H1 (cell line): ENCODE measurements around the gene NBDY. TPM values are rescaled to one million over a fixed set of nuclear protein-coding genes. Genes with fewer than 3 reads are reported as not detected.

ENCODE experiments used
- CTCF ChIA-PET: fragments of 300-600 bp; sonication (Branson Sonifier 250); formaldehyde crosslinking; loops from one replicate; lab custom pipeline; 2021; ENCODE audit not compliant: partially characterized antibody; lab: Charles Lee
- POLR2A ChIA-PET: fragments of 300-600 bp; sonication (Branson Sonifier 250); formaldehyde crosslinking; loops from one replicate; lab custom pipeline; 2021; ENCODE audit warnings: inconsistent platforms; ENCODE audit not compliant: partially characterized antibody; lab: Charles Lee
- DNase-seq, 2 experiments: peaks; one replicate each; pipeline versions ENCODE4 v3.0.0 to v3.0.0-alpha.2; 2010 to 2022; ENCODE audit warnings: low spot score in 2 of 2, low read depth in 1 of 2, mixed read lengths in 1 of 2
- FAIRE-seq: peaks from 2 replicates; lab custom pipeline; 2011; peaks lifted over from hg19 to GRCh38; lab: Jason Lieb, UNC
- H2AFZ ChIP-seq: 2 replicates; pipeline ENCODE4 v1.8.1; 2012; ENCODE audit warnings: low read length, inconsistent platforms
- H2AK5ac ChIP-seq: 2 replicates; pipeline ENCODE4 v1.6.1; 2013; ENCODE audit warnings: low read depth, low read length
- H2BK120ac ChIP-seq: replicated peaks from 2 replicates; pipeline ENCODE3; 2013; ENCODE audit warnings: low read depth, low read length, inconsistent platforms
- H2BK12ac ChIP-seq: 2 replicates; pipeline ENCODE4 v1.6.1; 2013; ENCODE audit warnings: low read depth, low read length
- H2BK15ac ChIP-seq: 2 replicates; pipeline ENCODE4 v1.6.1; 2013; ENCODE audit warnings: low read length
- H2BK20ac ChIP-seq: 2 replicates; pipeline ENCODE4 v1.6.1; 2013; ENCODE audit warnings: low read length
- H2BK5ac ChIP-seq: 2 replicates; pipeline ENCODE4 v1.6.1; 2013; ENCODE audit warnings: low read depth, low read length
- H3K14ac ChIP-seq: 2 replicates; pipeline ENCODE4 v1.6.1; 2013; ENCODE audit warnings: inconsistent platforms; ENCODE audit not compliant: insufficient read length
- H3K18ac ChIP-seq: 2 replicates; pipeline ENCODE4 v1.6.1; 2013; ENCODE audit warnings: low read length; ENCODE audit errors: extremely low read depth
- H3K23ac ChIP-seq: 2 replicates; pipeline ENCODE4 v1.6.1; 2013; ENCODE audit warnings: inconsistent platforms; ENCODE audit not compliant: insufficient read length
- H3K23me2 ChIP-seq: 2 replicates; pipeline ENCODE4 v1.6.1; 2013; ENCODE audit warnings: low read depth, low read length
- H3K27ac ChIP-seq: 2 replicates; pipeline ENCODE4 v1.6.1; 2011; ENCODE audit warnings: low read depth, low read length, inconsistent platforms
- H3K27me3 ChIP-seq, 4 experiments: replicated peaks in 1 of 4; 1 replicate in 1 of 4; 2 replicates in 3 of 4; pipeline versions ENCODE4 v1.6.1 to v1.8.1; 2011 to 2013; ENCODE audit warnings: low read length in 3 of 4, mild to moderate bottlenecking in 3 of 4, inconsistent platforms in 2 of 4, mixed read lengths in 2 of 4, moderate library complexity in 1 of 4; ENCODE audit not compliant: control insufficient read depth in 3 of 4, insufficient read depth in 3 of 4; ENCODE audit errors: extremely low read depth in 1 of 4
- H3K36me3 ChIP-seq, 4 experiments: 2 replicates each; pipeline versions ENCODE4 v1.6.1 to v1.8.1; 2011 to 2013; ENCODE audit warnings: mild to moderate bottlenecking in 4 of 4, low read length in 3 of 4, moderate library complexity in 2 of 4, control low read depth in 1 of 4, inconsistent platforms in 1 of 4; ENCODE audit not compliant: insufficient read depth in 4 of 4, control insufficient read depth in 2 of 4
- H3K4ac ChIP-seq: replicated peaks from 2 replicates; pipeline ENCODE3; 2013; ENCODE audit warnings: low read length, low read depth, mixed read lengths, inconsistent platforms; ENCODE audit not compliant: insufficient read length
- H3K4me1 ChIP-seq, 4 experiments: replicated peaks in 1 of 4; 1 replicate in 1 of 4; 2 replicates in 3 of 4; pipeline versions ENCODE4 v1.6.1 to v1.8.1; 2011 to 2013; ENCODE audit warnings: low read length in 3 of 4, inconsistent platforms in 2 of 4, mixed read lengths in 1 of 4; ENCODE audit not compliant: insufficient read depth in 4 of 4, control insufficient read depth in 3 of 4
- H3K4me2 ChIP-seq, 2 experiments: 2 replicates each; pipeline versions ENCODE4 v1.6.1 to v1.8.1; 2011 to 2013; ENCODE audit warnings: low read depth in 2 of 2, low read length in 2 of 2, control low read depth in 1 of 2, inconsistent platforms in 1 of 2, mild to moderate bottlenecking in 1 of 2; ENCODE audit not compliant: insufficient read depth in 1 of 2
- H3K4me3 ChIP-seq, 4 experiments: fragments of 200-600, 300-600 bp in 1 of 4; sonication (generic), shearing (Covaris generic), sonication (Bioruptor Twin) in 1 of 4; 2 replicates each; pipeline versions ENCODE4 v1.5.1 to v1.8.1; 2011 to 2016; ENCODE audit warnings: low read length in 4 of 4, low read depth in 3 of 4, control low read depth in 2 of 4, inconsistent platforms in 2 of 4, mild to moderate bottlenecking in 2 of 4, mixed read lengths in 1 of 4, moderate library complexity in 1 of 4; ENCODE audit not compliant: insufficient read depth in 2 of 4; ENCODE audit errors: extremely low read depth in 1 of 4
- H3K56ac ChIP-seq: replicated peaks from 2 replicates; pipeline ENCODE3; 2013; ENCODE audit warnings: low read depth, mild to moderate bottlenecking, mixed read lengths, low read length, inconsistent platforms; ENCODE audit not compliant: insufficient read length
- H3K79me1 ChIP-seq: 2 replicates; pipeline ENCODE4 v1.6.1; 2013; ENCODE audit warnings: low read depth, low read length, control low read depth
- H3K79me2 ChIP-seq, 2 experiments: 2 replicates each; pipeline versions ENCODE4 v1.6.1 to v1.8.1; 2012 to 2013; ENCODE audit warnings: low read length in 2 of 2, mild to moderate bottlenecking in 2 of 2, inconsistent platforms in 1 of 2; ENCODE audit not compliant: insufficient read depth in 2 of 2, control insufficient read depth in 1 of 2
- H3K9ac ChIP-seq, 4 experiments: replicated peaks in 1 of 4; 1 replicate in 1 of 4; 2 replicates in 3 of 4; pipeline versions ENCODE4 v1.6.1 to v1.8.1; 2011 to 2013; ENCODE audit warnings: low read depth in 3 of 4, low read length in 3 of 4, control low read depth in 2 of 4, mild to moderate bottlenecking in 2 of 4, moderate library complexity in 2 of 4, inconsistent platforms in 1 of 4; ENCODE audit errors: extremely low read depth in 1 of 4
- H3K9me3 ChIP-seq, 2 experiments: 2 replicates each; pipeline versions ENCODE4 v1.6.1 to v1.8.1; 2012 to 2013; ENCODE audit warnings: mild to moderate bottlenecking in 2 of 2, moderate library complexity in 2 of 2, control low read depth in 1 of 2, inconsistent platforms in 1 of 2, low read depth in 1 of 2, low read length in 1 of 2, mixed read lengths in 1 of 2; ENCODE audit not compliant: insufficient read depth in 2 of 2
- H4K20me1 ChIP-seq, 2 experiments: replicated peaks in 1 of 2; 2 replicates each; pipeline versions ENCODE3 to v1.8.1; 2011 to 2013; ENCODE audit warnings: inconsistent platforms in 2 of 2, low read length in 2 of 2, mild to moderate bottlenecking in 1 of 2; ENCODE audit not compliant: insufficient read depth in 2 of 2, control insufficient read depth in 1 of 2
- H4K5ac ChIP-seq: 2 replicates; pipeline ENCODE4 v1.6.1; 2013; ENCODE audit warnings: low read length, low read depth, mixed read lengths, inconsistent platforms; ENCODE audit not compliant: insufficient read length
- H4K8ac ChIP-seq: 2 replicates; pipeline ENCODE4 v1.8.0; 2013; ENCODE audit warnings: mild to moderate bottlenecking, moderate library complexity, low read length, inconsistent platforms; ENCODE audit not compliant: insufficient read depth; ENCODE audit errors: extremely low read depth
- H4K91ac ChIP-seq: replicated peaks from 2 replicates; pipeline ENCODE3; 2013; ENCODE audit warnings: low read length, mixed read lengths, inconsistent platforms; ENCODE audit not compliant: insufficient read length
- ATF3 ChIP-seq: IDR thresholded peaks from 2 replicates; pipeline ENCODE4 v1.6.1; 2011; ENCODE audit warnings: low read depth, mild to moderate bottlenecking, low read length; ENCODE audit not compliant: insufficient read depth
- CBX5 ChIP-seq: fragments of 300-800, 300-1000 bp; sonication (generic); IDR thresholded peaks from 2 replicates; pipeline ENCODE4 v1.7.1; 2016; ENCODE audit warnings: antibody characterized with exemption, low read length, low read depth
- POLR2A ChIP-seq, 2 experiments: IDR thresholded peaks; 1 replicate in 1 of 2; 2 replicates in 1 of 2; pipeline ENCODE4 v1.6.1; 2011; ENCODE audit warnings: low read depth in 2 of 2, low read length in 2 of 2, mild to moderate bottlenecking in 2 of 2; ENCODE audit errors: control extremely low read depth in 1 of 2
- WGBS, 2 experiments: shearing (Covaris generic) in 1 of 2; methylation state at CpG; one replicate each; pipeline versions ENCODE4 v1.1.6 to v1.1.7; 2013 to 2015; ENCODE audit warnings: low lambda C conversion rate in 2 of 2, mixed read lengths in 2 of 2, inconsistent platforms in 1 of 2, low coverage in 1 of 2, missing lambda C conversion rate in 1 of 2; ENCODE audit not compliant: insufficient replicate concordance in 2 of 2, insufficient coverage in 1 of 2, insufficient read length in 1 of 2; ENCODE audit errors: extremely low coverage in 1 of 2, missing lambda C conversion rate in 1 of 2; 5-methylcytosine and 5-hydroxymethylcytosine counted together
- polyA plus RNA-seq, 7 experiments: library from polyadenylated mRNA; depleted of rRNA in 3 of 7; stranded (reverse) in 5 of 7; unstranded in 2 of 7; fragments of >200 nt in 5 of 7; fragments of 200-250 nt in 2 of 7; gene quantifications; 1 replicate in 5 of 7; 2 replicates in 1 of 7; 4 replicates in 1 of 7; pipeline versions ENCODE4 v1.2.1 to v1.2.3, GENCODE V29; 2011 to 2013; ENCODE audit warnings: missing spikeins in 2 of 7, mixed read lengths in 2 of 7
- total RNA-seq: library from RNA; stranded (reverse); fragmentation: NEBNext Ultra II Directional; extraction: Animal tissue kit (Norgen Biotek cat#: 25700); gene quantifications from 2 replicates; pipeline ENCODE4 v1.2.1, GENCODE V29; 2021
- TF ChIP-seq, protein P1 (sequence below): IDR thresholded peaks from 2 replicates; pipeline ENCODE4 v1.6.1; 2012; ENCODE audit warnings: inconsistent platforms

NBDY gene
- total and polyA plus RNA-seq, 2 of the 8 experiments (the other 6 are each of a cell fraction or from before 2014, with no cell fraction given): 42.3 to 57.8 TPM

DNA sequence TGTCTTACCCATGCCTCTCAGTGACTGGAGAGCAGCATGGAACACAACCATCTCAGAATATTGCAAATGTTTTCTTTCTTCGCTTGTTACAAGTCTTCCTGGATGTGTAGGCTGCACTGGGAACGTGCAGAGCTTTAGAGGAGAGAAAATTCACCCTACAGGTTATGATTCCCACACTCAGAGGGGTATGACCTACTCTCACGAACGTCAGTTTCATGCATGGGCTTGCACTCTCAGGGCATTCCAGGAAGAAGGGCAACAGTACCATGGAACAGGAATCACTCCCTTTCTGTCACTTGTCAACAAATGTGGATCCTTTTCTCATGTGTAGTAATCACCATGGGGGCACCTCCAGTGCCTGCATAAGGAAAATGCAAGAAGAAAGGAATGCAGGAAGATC is 75.8 kb downstream of the NBDY start:
- no peak overlapping the region for H3K9ac ChIP-seq
- H2AFZ ChIP-seq: no peak overlapping the region
- H4K8ac ChIP-seq: no peak overlapping the region
- H3K14ac ChIP-seq: no peak overlapping the region
- H2BK120ac ChIP-seq: no peak overlapping the region
- no peak overlapping the region for H4K91ac ChIP-seq
- no peak overlapping the region for H3K4me3 ChIP-seq
- no peak overlapping the region for H2BK20ac ChIP-seq
- no peak overlapping the region for H3K4me2 ChIP-seq
- POLR2A ChIA-PET: no interaction called here
- no peak overlapping the region for H3K56ac ChIP-seq
- H3K23ac ChIP-seq: no peak overlapping the region
- 96% methylated on average over 4 of the region's 4 CpGs; no CpG with 5 or more reads in 1 of the 2 experiments for WGBS, 2 experiments
- H3K27ac ChIP-seq: no peak overlapping the region
- TF ChIP-seq POLR2A (IDR thresholded peaks at IDR 0.05; ENCODE audit: control extremely low read depth in 1 of 2, low read depth in 2 of 2, low read length in 2 of 2): no peak
- TF ChIP-seq, protein P1, sequence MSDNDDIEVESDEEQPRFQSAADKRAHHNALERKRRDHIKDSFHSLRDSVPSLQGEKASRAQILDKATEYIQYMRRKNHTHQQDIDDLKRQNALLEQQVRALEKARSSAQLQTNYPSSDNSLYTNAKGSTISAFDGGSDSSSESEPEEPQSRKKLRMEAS: no peak
- TF ChIP-seq ATF3: no peak
- no peak for TF ChIP-seq CBX5
- H2BK12ac ChIP-seq: no peak overlapping the region
- H4K5ac ChIP-seq: no peak overlapping the region
- H3K79me2 ChIP-seq: no peaks in the 10 kb centered on the region; a peak in 1 of 4 replicates
- CTCF ChIA-PET: interaction anchor here (1.4 kb wide), 1 partner anchor 122 kb away, joined by 3 read pairs; no protein-coding TSS in a partner anchor
- H3K9me3 ChIP-seq: no peaks in the 10 kb centered on the region
- no peaks in the 10 kb centered on the region; the same call in 1 of the 2 replicates for H3K79me1 ChIP-seq
- FAIRE-seq (peak; percentile 36), DNase-seq (no peak)
- peaks cover 0 to 3% (median 0%) of the 10 kb centered on the region in 4 experiments; a peak in 1 of 7 replicates for H3K4me1 ChIP-seq
- no peaks in the 10 kb centered on the region for H3K27me3 ChIP-seq
- no peak overlapping the region for H3K4ac ChIP-seq
- H2BK5ac ChIP-seq: no peak overlapping the region
- H3K23me2 ChIP-seq: no peaks in the 10 kb centered on the region
- no peak overlapping the region for H3K18ac ChIP-seq
- H3K36me3 ChIP-seq: no peaks in the 10 kb centered on the region
- H4K20me1 ChIP-seq: no peaks in the 10 kb centered on the region
- H2AK5ac ChIP-seq: no peak overlapping the region
- H2BK15ac ChIP-seq: no peak overlapping the region
